Subcutaneous adipose tissue (tissue), 4 donors: ENCODE results near the gene CNNM3. TPM values are rescaled to one million over a fixed set of nuclear protein-coding genes. Genes with fewer than 3 reads are reported as not detected.

Experiments used
- CTCF ChIP-seq: fragments of 450-650 bp; IDR thresholded peaks from one replicate; pipeline ENCODE4 v1.5.1; 2016; ENCODE audit warnings: low read depth, mild to moderate bottlenecking, control low read depth, antibody characterized with exemption, moderate library complexity
- total RNA-seq, 4 donors: library from RNA; depleted of rRNA; stranded (reverse); fragments of >200 nt; gene quantifications; one replicate each; pipeline ENCODE4 v1.1.0, GENCODE V29; 2016

CNNM3 gene
- total RNA-seq, 4 donors from 2014 or later, result 4.4 to 21.1 (median 8.5) TPM

DNA sequence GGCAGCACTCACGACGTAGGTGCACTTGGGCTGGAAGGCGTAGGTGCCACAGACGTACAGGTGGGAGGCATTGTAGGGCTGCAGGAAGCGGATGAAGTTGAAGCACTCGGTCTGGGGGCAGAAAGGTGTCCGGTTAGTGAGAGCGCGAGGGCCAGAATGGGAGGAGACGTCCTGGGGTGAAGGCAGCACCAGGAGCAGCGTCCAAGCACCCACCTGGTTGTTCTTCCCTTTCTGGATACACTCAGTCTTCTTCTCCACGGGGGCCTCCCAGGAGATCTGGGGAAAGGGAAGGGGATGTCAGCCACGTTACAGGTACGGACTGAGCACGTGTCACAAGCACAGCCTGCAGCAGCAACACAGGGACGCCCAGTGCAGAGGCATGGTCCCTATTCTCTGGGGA is 49.6 kb downstream of the CNNM3 start:
- TF ChIP-seq CTCF, result no peak

DNA sequence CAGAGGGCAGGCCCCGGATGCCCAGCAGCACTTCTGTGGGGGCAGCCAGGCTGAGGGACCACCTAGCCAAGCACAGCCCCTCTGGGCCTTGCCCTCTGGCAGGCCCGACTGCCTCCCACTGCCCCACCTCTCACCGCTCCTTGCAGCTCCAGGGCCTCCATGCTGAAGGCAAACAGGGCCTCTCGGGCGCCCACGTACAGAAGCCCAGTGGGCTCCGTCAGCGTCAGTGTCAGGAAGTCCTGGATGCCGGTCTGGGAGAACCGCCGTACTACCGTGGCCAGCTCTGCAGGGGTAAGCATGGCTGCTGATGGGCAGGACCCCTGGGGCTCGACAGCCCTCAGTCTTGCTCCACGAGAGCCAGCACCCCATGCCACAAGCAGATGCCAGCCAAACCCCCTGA is 50.1 kb downstream of the CNNM3 start:
- TF ChIP-seq CTCF, result no peak

- TF ChIP-seq CTCF, result no peak
Measured at GRCh38 chr2:96866586-96866985, 50.5 kb downstream of the CNNM3 start.

DNA sequence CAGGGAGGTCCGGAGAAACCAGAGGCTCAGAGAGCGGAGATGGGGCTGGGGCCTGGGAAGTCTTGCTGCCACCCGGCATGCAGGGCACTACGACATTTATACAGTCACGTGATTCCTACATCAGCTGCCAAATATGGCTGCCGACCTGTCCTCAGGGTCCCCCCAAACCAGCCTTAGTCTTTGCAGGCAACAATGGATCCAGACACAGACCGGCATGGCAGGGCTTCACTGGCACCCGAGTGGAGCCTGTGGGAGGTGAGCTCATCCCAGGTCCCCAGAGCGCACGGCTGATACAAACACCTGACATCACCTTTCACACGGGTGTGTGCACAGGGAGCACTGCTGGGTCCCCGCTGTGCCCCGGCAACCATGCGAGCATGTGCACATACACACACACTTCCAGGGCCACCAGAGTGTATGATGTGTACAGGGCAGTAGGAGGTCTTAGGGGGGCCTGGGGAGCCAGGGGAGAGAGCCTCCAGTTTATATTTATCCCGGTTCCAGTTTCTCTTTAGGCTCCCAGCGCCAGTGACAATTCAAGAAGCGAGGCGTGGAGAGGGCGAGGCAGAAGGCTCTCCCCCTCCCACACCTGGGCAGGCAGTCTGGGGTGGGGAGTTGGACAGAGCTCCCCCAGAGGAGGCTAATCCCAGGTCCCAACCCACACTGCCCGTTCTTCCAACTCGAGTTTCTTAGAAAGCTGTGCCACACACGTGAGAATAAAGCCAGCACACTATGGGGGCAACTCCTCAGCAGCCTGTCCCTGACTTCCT is 51.1 kb downstream of the CNNM3 start:
- TF ChIP-seq CTCF, result no peak

DNA sequence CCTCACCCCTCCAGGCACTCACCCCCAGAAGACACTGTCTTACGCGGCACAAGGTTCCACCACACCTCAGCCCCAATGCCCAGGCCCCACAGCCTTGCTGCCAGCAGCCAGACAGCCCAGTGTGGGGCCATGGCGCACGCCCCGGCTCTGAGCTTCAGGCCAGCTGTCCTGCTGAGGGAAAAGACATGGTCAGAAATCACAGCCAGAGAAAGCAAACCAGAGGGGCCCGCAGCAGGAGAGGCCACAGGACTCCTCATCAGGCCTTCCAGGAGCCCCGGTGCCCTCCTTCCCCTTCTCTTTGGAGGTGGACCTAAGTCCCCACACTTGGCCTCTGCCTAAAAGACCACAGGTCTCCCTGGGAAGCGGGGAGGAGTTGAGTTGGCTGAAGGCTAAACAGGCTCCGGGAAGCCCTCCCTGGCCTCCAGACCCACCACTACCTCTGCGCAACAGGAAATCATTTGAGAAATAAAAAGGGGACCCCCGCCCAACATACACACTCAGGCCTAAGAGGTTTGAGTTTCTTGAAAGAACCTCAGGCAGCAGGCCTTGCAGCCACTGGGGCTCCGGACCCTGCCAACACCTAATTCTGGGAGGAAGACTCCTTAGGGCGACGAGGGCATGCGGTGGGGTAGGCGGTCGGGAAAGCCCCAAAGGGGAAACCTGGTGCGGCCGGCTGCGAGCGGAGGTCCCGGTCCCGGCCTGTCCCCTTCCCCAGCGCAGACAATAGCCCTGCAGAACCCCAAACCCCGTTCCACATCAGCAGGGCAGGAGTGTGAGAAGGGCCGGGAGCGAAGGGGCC is 51.9 kb downstream of the CNNM3 start:
- TF ChIP-seq CTCF, result no peak

GRCh38 chr2:96868555-96869280 is 52.6 kb downstream of the CNNM3 start:
- TF ChIP-seq CTCF, result no peak

- TF ChIP-seq CTCF, result no peak
Measured at GRCh38 chr2:96869281-96869821, 53.3 kb downstream of the CNNM3 start.
